Measurements from ENCODE around the gene ST6GALNAC3.

Gene ST6GALNAC3

DNA sequence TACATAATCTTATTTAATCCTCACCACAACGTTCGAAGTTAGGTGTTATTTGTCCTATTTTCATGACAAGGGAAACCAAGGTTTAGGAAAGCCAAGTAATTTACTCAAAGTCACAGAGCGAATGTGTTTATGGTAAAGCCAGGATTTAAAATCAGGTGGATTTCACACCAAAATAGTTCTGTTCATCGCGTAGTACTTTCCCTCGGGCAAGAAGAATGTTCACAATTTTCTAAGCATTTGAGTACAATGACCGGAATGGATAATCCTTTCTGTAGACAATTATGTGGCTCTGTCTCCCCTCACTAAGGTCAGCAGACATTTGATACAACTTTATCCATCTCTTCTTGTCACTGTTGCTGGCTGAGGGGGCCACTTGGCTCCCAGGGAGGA, 204.2 kb downstream of the ST6GALNAC3 start:
- Histone ChIP-seq H3K79me2 (ENCODE audit: low read length) (no peaks in the 10 kb centered on the region), H3K27me3 (ENCODE audit: low read depth, low read length) (no peaks in the 10 kb centered on the region), H3K9me3 (ENCODE audit: insufficient read depth, low read length) (no peaks in the 10 kb centered on the region), H3K9ac (ENCODE audit: low read length) (no peak overlapping the region), H3K4me3 (ENCODE audit: low read length) (no peak overlapping the region), H3K27ac (ENCODE audit: low read length) (no peak overlapping the region), H3K4me1 (ENCODE audit: low read length) (no peaks in the 10 kb centered on the region), H4K20me1 (ENCODE audit: insufficient read depth, low read length) (no peaks in the 10 kb centered on the region), H2AFZ (ENCODE audit: low read depth, low read length) (no peak overlapping the region), H3K4me2 (ENCODE audit: low read length) (no peak overlapping the region), H3K36me3 (replicated peaks; ENCODE audit: low read depth, low read length) (no peaks in the 10 kb centered on the region)
- no peak for TF ChIP-seq EZH2phosphoT487 (IDR thresholded peaks at IDR 0.05; ENCODE audit: low read depth)
- TF ChIP-seq, protein P1, sequence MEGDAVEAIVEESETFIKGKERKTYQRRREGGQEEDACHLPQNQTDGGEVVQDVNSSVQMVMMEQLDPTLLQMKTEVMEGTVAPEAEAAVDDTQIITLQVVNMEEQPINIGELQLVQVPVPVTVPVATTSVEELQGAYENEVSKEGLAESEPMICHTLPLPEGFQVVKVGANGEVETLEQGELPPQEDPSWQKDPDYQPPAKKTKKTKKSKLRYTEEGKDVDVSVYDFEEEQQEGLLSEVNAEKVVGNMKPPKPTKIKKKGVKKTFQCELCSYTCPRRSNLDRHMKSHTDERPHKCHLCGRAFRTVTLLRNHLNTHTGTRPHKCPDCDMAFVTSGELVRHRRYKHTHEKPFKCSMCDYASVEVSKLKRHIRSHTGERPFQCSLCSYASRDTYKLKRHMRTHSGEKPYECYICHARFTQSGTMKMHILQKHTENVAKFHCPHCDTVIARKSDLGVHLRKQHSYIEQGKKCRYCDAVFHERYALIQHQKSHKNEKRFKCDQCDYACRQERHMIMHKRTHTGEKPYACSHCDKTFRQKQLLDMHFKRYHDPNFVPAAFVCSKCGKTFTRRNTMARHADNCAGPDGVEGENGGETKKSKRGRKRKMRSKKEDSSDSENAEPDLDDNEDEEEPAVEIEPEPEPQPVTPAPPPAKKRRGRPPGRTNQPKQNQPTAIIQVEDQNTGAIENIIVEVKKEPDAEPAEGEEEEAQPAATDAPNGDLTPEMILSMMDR (IDR thresholded peaks at IDR 0.05; ENCODE audit: low read depth, low read length) = no peak

DNA sequence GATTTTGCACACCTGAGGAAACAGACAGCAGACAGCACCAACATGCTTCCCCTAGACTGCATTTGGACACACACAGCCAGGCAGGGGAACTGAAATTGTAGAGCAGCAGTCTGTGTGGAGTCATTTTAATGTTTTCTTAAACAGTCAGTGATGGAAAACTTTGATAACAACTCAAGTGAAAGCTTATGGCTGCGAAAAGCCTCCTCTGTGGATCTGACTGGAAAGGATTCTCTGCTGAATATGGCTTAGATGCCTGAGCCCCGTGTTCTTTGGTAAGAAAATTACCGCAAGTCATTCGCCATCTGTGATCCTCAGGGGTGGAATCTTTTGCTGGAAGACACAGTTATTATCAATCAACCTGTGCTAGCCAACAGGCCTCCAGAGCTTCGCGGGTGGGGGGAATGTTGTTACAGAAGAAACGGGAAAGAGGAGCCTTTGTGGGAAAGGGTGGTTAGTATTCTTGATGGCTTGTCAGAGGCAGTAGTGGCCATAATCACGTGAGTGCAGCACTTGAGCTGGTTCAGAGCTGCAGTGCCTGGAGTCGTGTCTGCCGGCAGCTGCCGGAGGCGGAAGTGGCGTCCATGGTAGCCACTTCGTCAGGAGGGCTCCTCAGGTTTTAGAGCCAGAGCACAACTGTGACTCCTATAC, 204.7 kb downstream of the ST6GALNAC3 start:
- Histone ChIP-seq H3K9me3 (ENCODE audit: insufficient read depth, low read length) (no peaks in the 10 kb centered on the region), H3K4me1 (ENCODE audit: low read length) (no peaks in the 10 kb centered on the region), H3K4me3 (ENCODE audit: low read length) (no peak overlapping the region), H3K27me3 (ENCODE audit: low read depth, low read length) (no peaks in the 10 kb centered on the region), H2AFZ (ENCODE audit: low read depth, low read length) (no peak overlapping the region), H3K79me2 (ENCODE audit: low read length) (no peaks in the 10 kb centered on the region), H3K9ac (ENCODE audit: low read length) (no peak overlapping the region), H3K4me2 (ENCODE audit: low read length) (no peak overlapping the region), H3K36me3 (replicated peaks; ENCODE audit: low read depth, low read length) (no peaks in the 10 kb centered on the region), H3K27ac (ENCODE audit: low read length) (no peak overlapping the region), H4K20me1 (ENCODE audit: insufficient read depth, low read length) (no peaks in the 10 kb centered on the region)
- TF ChIP-seq EZH2phosphoT487 (IDR thresholded peaks at IDR 0.05; ENCODE audit: low read depth) = no peak
- TF ChIP-seq, protein P1 (IDR thresholded peaks at IDR 0.05; ENCODE audit: low read depth, low read length) = no peak

DNA sequence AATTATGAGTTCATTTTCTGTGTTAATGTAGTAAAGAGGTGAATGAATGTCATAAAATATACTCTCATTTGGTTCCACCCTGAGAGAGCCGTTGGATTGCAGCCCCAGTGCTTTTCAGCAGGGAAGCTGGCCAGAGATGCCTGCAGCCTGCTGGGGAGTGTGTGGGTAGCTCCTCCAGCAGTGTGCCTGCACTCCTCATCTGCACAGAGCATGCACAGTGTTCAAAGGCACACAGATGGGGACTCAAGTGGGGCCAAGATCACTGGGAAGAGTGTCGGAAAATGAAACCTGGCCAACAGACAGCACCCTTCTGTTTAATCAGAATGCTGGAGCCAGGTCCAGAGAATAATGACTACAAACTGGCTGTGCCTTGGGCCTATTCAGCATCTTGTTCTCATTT, 206.8 kb downstream of the ST6GALNAC3 start:
- TF ChIP-seq, protein P1 (IDR thresholded peaks at IDR 0.05; ENCODE audit: low read depth, low read length) = no peak
- TF ChIP-seq EZH2phosphoT487 (IDR thresholded peaks at IDR 0.05; ENCODE audit: low read depth) = no peak
- Histone ChIP-seq H3K27ac (ENCODE audit: low read length) (no peak overlapping the region), H3K27me3 (ENCODE audit: low read depth, low read length) (no peaks in the 10 kb centered on the region), H2AFZ (ENCODE audit: low read depth, low read length) (no peak overlapping the region), H3K79me2 (ENCODE audit: low read length) (no peaks in the 10 kb centered on the region), H4K20me1 (ENCODE audit: insufficient read depth, low read length) (no peaks in the 10 kb centered on the region), H3K4me3 (ENCODE audit: low read length) (no peak overlapping the region), H3K36me3 (replicated peaks; ENCODE audit: low read depth, low read length) (no peaks in the 10 kb centered on the region), H3K9ac (ENCODE audit: low read length) (no peak overlapping the region), H3K4me1 (ENCODE audit: low read length) (no peaks in the 10 kb centered on the region), H3K4me2 (ENCODE audit: low read length) (no peak overlapping the region), H3K9me3 (ENCODE audit: insufficient read depth, low read length) (no peaks in the 10 kb centered on the region)

DNA sequence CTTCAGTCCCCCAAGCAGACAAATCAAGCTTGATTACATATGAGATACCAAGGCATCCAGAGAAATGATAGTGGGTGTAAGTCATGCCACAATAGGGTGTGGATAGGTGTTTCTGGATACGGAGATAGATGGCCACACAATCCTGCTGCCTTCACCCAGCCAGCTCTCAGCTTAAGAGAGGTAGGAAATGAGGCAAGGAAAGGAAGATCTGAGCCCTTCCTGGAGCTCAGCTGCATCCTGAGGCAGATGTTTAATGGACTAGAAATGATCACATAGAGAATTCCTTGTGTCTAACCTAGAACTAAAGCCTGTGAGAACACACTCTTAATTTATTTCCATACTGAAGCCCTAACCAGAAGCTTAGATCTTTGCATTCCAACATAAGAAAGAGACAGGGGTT, 210.3 kb downstream of the ST6GALNAC3 start:
- Histone ChIP-seq H2AFZ (ENCODE audit: low read depth, low read length) (no peak overlapping the region), H4K20me1 (ENCODE audit: insufficient read depth, low read length) (no peaks in the 10 kb centered on the region), H3K27ac (ENCODE audit: low read length) (no peak overlapping the region), H3K79me2 (ENCODE audit: low read length) (no peaks in the 10 kb centered on the region), H3K4me3 (ENCODE audit: low read length) (no peak overlapping the region), H3K27me3 (ENCODE audit: low read depth, low read length) (no peaks in the 10 kb centered on the region), H3K4me2 (ENCODE audit: low read length) (no peak overlapping the region), H3K36me3 (replicated peaks; ENCODE audit: low read depth, low read length) (no peaks in the 10 kb centered on the region), H3K9ac (ENCODE audit: low read length) (no peak overlapping the region), H3K9me3 (ENCODE audit: insufficient read depth, low read length) (no peaks in the 10 kb centered on the region), H3K4me1 (ENCODE audit: low read length) (no peaks in the 10 kb centered on the region)
- TF ChIP-seq, protein P1 (IDR thresholded peaks at IDR 0.05; ENCODE audit: low read depth, low read length) = no peak
- TF ChIP-seq EZH2phosphoT487 (IDR thresholded peaks at IDR 0.05; ENCODE audit: low read depth) = no peak
